HepG2 (cell line): ENCODE data around the gene ATP6V0E2. TPM values are rescaled to one million over a fixed set of nuclear protein-coding genes. Genes with fewer than 3 reads are reported as not detected.

Experiments
- ATAC-seq: fragments of 200-7000 bp; cut with Tn5 transposase; 3 replicates; pipeline ENCODE4 v1.9.1; 2020; ENCODE audit warnings: mild to moderate bottlenecking, moderate library complexity
- BruUV-seq: library from RNA; stranded (reverse); fragments of 400-500 nt; replicated peaks from 2 replicates; lab custom pipeline; 2021; lab: Mats Ljungman, UMichigan
- CTCF ChIA-PET: fragments of 300-600 bp; formaldehyde crosslinking; extraction: SDS; loops from one replicate; lab custom pipeline; 2021; ENCODE audit warnings: low total read pairs, inconsistent platforms, low intra/inter-chr PET ratio; lab: Yijun Ruan, JAX
- POLR2A ChIA-PET: fragments of 350-600 bp; sonication (Branson Sonifier 250); formaldehyde crosslinking; loops from one replicate; lab custom pipeline; 2020; ENCODE audit warnings: antibody characterized with exemption, inconsistent platforms; lab: Yijun Ruan, JAX
- DNase-seq: peaks from one replicate; pipeline ENCODE4 v3.0.0-alpha.2; 2015; ENCODE audit warnings: low spot score
- FAIRE-seq: peaks from 3 replicates; lab custom pipeline; 2011; peaks lifted over from hg19 to GRCh38; lab: Jason Lieb, UNC
- H2AFZ ChIP-seq: one replicate; pipeline ENCODE4 v1.6.1; 2011; ENCODE audit warnings: low read length, inconsistent platforms
- H3K27ac ChIP-seq: fragments of 300-600 bp; 3 replicates; pipeline ENCODE4 v1.8.0; 2011; ENCODE audit warnings: mixed run types, mild to moderate bottlenecking, mixed read lengths, low read length, inconsistent platforms; ENCODE audit not compliant: insufficient read depth; ENCODE audit errors: extremely low read length
- H3K27me3 ChIP-seq, 2 experiments: fragments of 200-600 bp in 1 of 2; 2 replicates in 1 of 2; 3 replicates in 1 of 2; pipeline versions ENCODE4 v1.6.0 to v1.8.0; 2011; ENCODE audit warnings: low read length in 2 of 2, mild to moderate bottlenecking in 2 of 2, moderate library complexity in 2 of 2, inconsistent platforms in 1 of 2; ENCODE audit not compliant: insufficient read depth in 2 of 2, control insufficient read depth in 1 of 2
- H3K36me3 ChIP-seq, 2 experiments: fragments of 200-600 bp in 1 of 2; replicated peaks in 1 of 2; 2 replicates in 1 of 2; 3 replicates in 1 of 2; pipeline versions ENCODE4 v1.5.1 to v1.8.0; 2011; ENCODE audit warnings: low read length in 2 of 2, inconsistent platforms in 1 of 2; ENCODE audit not compliant: insufficient read depth in 2 of 2, control insufficient read depth in 1 of 2
- H3K4me1 ChIP-seq: 2 replicates; pipeline ENCODE4 v1.5.1; 2012; ENCODE audit warnings: low read length, inconsistent platforms; ENCODE audit not compliant: insufficient read depth
- H3K4me2 ChIP-seq: 2 replicates; pipeline ENCODE4 v1.6.0; 2011; ENCODE audit warnings: low read depth, low read length, inconsistent platforms
- H3K4me3 ChIP-seq, 3 experiments: fragments of 200-600 bp in 1 of 3; sonication (generic), shearing (Covaris generic) in 1 of 3; replicated peaks in 1 of 3; 2 replicates each; pipeline ENCODE4 v1.5.1; 2011 to 2016; ENCODE audit warnings: low read length in 3 of 3, inconsistent platforms in 2 of 3, low read depth in 2 of 3, mild to moderate bottlenecking in 2 of 3, control low read depth in 1 of 3, mixed read lengths in 1 of 3; ENCODE audit not compliant: insufficient read depth in 1 of 3
- H3K79me2 ChIP-seq: one replicate; pipeline ENCODE4 v1.6.1; 2011; ENCODE audit warnings: low read length, inconsistent platforms; ENCODE audit not compliant: insufficient read depth
- H3K9ac ChIP-seq: 2 replicates; pipeline ENCODE4 v1.6.0; 2011; ENCODE audit warnings: mild to moderate bottlenecking, low read depth, low read length, inconsistent platforms; ENCODE audit not compliant: insufficient read depth
- H3K9me3 ChIP-seq: 2 replicates; pipeline ENCODE4 v1.5.1; 2012; ENCODE audit warnings: mild to moderate bottlenecking, low read length
- H4K20me1 ChIP-seq: 2 replicates; pipeline ENCODE4 v1.6.0; 2011; ENCODE audit warnings: inconsistent platforms, mild to moderate bottlenecking, low read length, moderate library complexity; ENCODE audit not compliant: insufficient read depth
- HNF4G ChIP-seq, 2 experiments: sonication (generic) in 1 of 2; formaldehyde crosslinking in 1 of 2; IDR thresholded peaks; 2 replicates each; pipeline versions ENCODE4 v1.4.0 to v1.6.1; 2011 to 2020; ENCODE audit warnings: borderline replicate concordance in 2 of 2, low read depth in 2 of 2, mild to moderate bottlenecking in 2 of 2, low read length in 1 of 2, missing genetic modification reagents in 1 of 2, moderate library complexity in 1 of 2
- MYNN ChIP-seq: sonication (generic); formaldehyde crosslinking; IDR thresholded peaks from 2 replicates; pipeline ENCODE4 v1.4.0; 2020; ENCODE audit warnings: mild to moderate bottlenecking, low read depth, missing genetic modification reagents
- ZFP36 ChIP-seq: fragments of 150-350 bp; IDR thresholded peaks from 2 replicates; pipeline ENCODE4 v1.6.1; 2018; ENCODE audit warnings: borderline replicate concordance, low read length, low read depth; ENCODE audit not compliant: partially characterized antibody
- ZKSCAN5 ChIP-seq: sonication (generic); formaldehyde crosslinking; IDR thresholded peaks from 2 replicates; pipeline ENCODE4 v1.5.1; 2020; ENCODE audit warnings: mild to moderate bottlenecking, missing genetic modification reagents
- ZNF546 ChIP-seq: sonication (generic); formaldehyde crosslinking; conservative IDR thresholded peaks from 2 replicates; pipeline ENCODE4 v1.8.1; 2023; ENCODE audit warnings: mild to moderate bottlenecking, missing genetic modification reagents
- ZNF607 ChIP-seq: sonication (generic); formaldehyde crosslinking; IDR thresholded peaks from 2 replicates; pipeline ENCODE4 v1.5.1; 2020; ENCODE audit warnings: missing genetic modification reagents, mild to moderate bottlenecking, borderline replicate concordance
- ZNF768 ChIP-seq: sonication (generic); formaldehyde crosslinking; IDR thresholded peaks from 2 replicates; pipeline ENCODE4 v1.4.0; 2020; ENCODE audit warnings: missing genetic modification reagents
- WGBS: methylation state at CpG from one replicate; pipeline ENCODE4 v1.1.6; 2017; ENCODE audit warnings: low lambda C conversion rate; 5-methylcytosine and 5-hydroxymethylcytosine counted together
- in situ Hi-C: cut with HindIII; loops from 2 replicates; pipeline ENCODE4 v1.10.0; 2017; ENCODE audit warnings: low pct_unique_long_range_greater_than_20kb; ENCODE audit not compliant: extremely low pct_ligation_motif_present
- intact Hi-C: fragments of 100-400 bp; cut with micrococcal nuclease; formaldehyde crosslinking; loops from one replicate; pipeline ENCODE4 v1.10.0; 2022; ENCODE audit not compliant: unreplicated experiment
- polyA plus RNA-seq, 8 experiments: library from polyadenylated mRNA; depleted of rRNA in 3 of 8; stranded (reverse) in 7 of 8; unstranded in 1 of 8; fragments of >200 nt; fragmentation: Illumina TruSeq in 4 of 8; extraction: Trizol in 4 of 8; gene quantifications; 2 replicates each; pipeline versions ENCODE4 v1.2.1 to v1.2.3, GENCODE V29; 2011 to 2016; ENCODE audit warnings: low read depth in 4 of 8, missing spikeins in 1 of 8, mixed read lengths in 1 of 8; ENCODE audit not compliant: insufficient read depth in 1 of 8
- total RNA-seq, 5 experiments: library from RNA; depleted of rRNA; stranded (reverse); fragments of >200 nt; fragmentation: Illumina TruSeq; extraction: Trizol; gene quantifications; 2 replicates each; pipeline ENCODE4 v1.2.3, GENCODE V29; 2016; ENCODE audit warnings: low read depth in 1 of 5
- TF ChIP-seq, protein P1 (sequence below): sonication (generic); formaldehyde crosslinking; IDR thresholded peaks from 2 replicates; pipeline ENCODE4; 2020; ENCODE audit warnings: missing genetic modification reagents, mild to moderate bottlenecking, borderline replicate concordance
- TF ChIP-seq, protein P2 (sequence below): sonication (generic); formaldehyde crosslinking; IDR thresholded peaks from 2 replicates; pipeline ENCODE4 v1.4.0; 2020; ENCODE audit warnings: missing genetic modification reagents

The ATP6V0E2 gene
- total and polyA plus RNA-seq, 2 of the 13 experiments (the other 11 are each of a cell fraction or from before 2014, with no cell fraction given): 36.8 to 203 TPM

DNA sequence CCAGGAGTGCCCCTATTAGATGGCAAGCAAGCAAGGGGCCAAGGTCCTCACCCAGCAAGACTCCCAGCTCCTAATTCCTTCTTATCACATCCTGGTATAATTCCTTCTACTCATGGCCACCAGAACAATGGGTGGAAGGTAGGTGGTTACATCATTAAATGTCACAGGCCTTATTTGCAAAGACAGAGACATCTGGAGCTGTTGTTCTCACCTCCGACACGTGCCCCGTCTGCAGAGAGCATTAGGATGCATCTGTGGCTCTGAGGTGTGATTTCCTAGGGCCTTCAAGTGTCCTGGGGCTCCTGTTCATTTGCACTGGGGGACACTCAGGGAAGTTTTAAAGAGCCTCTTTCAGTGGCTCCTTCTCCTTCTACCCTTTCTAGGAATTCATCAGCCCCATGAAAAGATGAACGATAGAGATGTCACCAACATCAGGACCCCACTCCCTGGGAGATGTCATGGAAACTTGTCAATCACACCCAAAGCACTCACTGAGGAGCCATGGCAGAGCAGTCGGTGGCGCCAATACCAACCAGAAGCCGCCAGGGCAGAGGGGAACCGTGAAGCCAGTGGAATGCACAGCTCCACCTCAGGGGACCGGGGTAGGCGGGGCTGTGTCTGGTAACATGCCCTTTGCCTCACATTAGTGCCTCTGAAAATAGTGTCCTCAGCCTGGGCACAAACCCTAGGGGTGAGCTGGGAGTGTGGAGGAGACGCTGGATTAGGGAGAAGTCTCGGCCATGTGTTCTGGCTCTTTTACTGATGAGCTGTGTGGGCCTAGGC is 2.9 kb upstream of the ATP6V0E2 start:
- no peaks in the 10 kb centered on the region for H3K36me3 ChIP-seq
- ChIA-PET POLR2A (no interaction called here), CTCF (no interaction called here)
- no peak for FAIRE-seq
- no peaks in the 10 kb centered on the region for H3K27me3 ChIP-seq
- peaks cover 8% of the 10 kb centered on the region for H3K79me2 ChIP-seq
- no peak overlapping the region for H3K9ac ChIP-seq
- ATAC-seq: no peak
- H3K4me2 ChIP-seq: no peak overlapping the region
- H2AFZ ChIP-seq: no peak overlapping the region
- H4K20me1 ChIP-seq: no peaks in the 10 kb centered on the region
- no peak overlapping the region for H3K27ac ChIP-seq
- no peak for DNase-seq
- H3K4me3 ChIP-seq: no peak overlapping the region
- peaks cover 29% of the 10 kb centered on the region for H3K4me1 ChIP-seq
- TF ChIP-seq ZNF768 (0 out of 2 replicates have a peak, but pooled peaks have one; percentile 19), HNF4G (IDR thresholded peaks at IDR 0.05; ENCODE audit: borderline replicate concordance, low read depth, low read length) (no peak), HNF4G (CRISPR knock-in tag; IDR thresholded peaks at IDR 0.05; ENCODE audit: borderline replicate concordance, low read depth) (no peak), ZNF546 (CRISPR knock-in tag) (no peak), MYNN (no peak), ZNF607 (CRISPR knock-in tag) (no peak), ZKSCAN5 (CRISPR knock-in tag) (no peak), ZFP36 (no peak)
- TF ChIP-seq, protein P1, sequence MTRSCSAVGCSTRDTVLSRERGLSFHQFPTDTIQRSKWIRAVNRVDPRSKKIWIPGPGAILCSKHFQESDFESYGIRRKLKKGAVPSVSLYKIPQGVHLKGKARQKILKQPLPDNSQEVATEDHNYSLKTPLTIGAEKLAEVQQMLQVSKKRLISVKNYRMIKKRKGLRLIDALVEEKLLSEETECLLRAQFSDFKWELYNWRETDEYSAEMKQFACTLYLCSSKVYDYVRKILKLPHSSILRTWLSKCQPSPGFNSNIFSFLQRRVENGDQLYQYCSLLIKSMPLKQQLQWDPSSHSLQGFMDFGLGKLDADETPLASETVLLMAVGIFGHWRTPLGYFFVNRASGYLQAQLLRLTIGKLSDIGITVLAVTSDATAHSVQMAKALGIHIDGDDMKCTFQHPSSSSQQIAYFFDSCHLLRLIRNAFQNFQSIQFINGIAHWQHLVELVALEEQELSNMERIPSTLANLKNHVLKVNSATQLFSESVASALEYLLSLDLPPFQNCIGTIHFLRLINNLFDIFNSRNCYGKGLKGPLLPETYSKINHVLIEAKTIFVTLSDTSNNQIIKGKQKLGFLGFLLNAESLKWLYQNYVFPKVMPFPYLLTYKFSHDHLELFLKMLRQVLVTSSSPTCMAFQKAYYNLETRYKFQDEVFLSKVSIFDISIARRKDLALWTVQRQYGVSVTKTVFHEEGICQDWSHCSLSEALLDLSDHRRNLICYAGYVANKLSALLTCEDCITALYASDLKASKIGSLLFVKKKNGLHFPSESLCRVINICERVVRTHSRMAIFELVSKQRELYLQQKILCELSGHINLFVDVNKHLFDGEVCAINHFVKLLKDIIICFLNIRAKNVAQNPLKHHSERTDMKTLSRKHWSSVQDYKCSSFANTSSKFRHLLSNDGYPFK (CRISPR knock-in tag): no peak
- TF ChIP-seq, protein P2, sequence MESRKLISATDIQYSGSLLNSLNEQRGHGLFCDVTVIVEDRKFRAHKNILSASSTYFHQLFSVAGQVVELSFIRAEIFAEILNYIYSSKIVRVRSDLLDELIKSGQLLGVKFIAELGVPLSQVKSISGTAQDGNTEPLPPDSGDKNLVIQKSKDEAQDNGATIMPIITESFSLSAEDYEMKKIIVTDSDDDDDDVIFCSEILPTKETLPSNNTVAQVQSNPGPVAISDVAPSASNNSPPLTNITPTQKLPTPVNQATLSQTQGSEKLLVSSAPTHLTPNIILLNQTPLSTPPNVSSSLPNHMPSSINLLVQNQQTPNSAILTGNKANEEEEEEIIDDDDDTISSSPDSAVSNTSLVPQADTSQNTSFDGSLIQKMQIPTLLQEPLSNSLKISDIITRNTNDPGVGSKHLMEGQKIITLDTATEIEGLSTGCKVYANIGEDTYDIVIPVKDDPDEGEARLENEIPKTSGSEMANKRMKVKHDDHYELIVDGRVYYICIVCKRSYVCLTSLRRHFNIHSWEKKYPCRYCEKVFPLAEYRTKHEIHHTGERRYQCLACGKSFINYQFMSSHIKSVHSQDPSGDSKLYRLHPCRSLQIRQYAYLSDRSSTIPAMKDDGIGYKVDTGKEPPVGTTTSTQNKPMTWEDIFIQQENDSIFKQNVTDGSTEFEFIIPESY (CRISPR knock-in tag): 0 out of 2 replicates have a peak, but pooled peaks have one; percentile 25
- no TSS peak for BruUV-seq
- intact Hi-C loops: no loop called here
- H3K9me3 ChIP-seq: no peaks in the 10 kb centered on the region
- in situ Hi-C loops: loop anchor here (25.0 kb wide), 1 partner anchor 166 kb away; no protein-coding TSS in a partner anchor
- WGBS: 89% methylated on average over 10 of the region's 12 CpGs
